HG03432 (cell line): Measurements from ENCODE around the gene NEUROD6.

Experiments
- ATAC-seq: cut with Tn5 transposase; IDR thresholded peaks from one replicate; pipeline ENCODE4 v1.9.1; 2021; ENCODE audit warnings: mild to moderate bottlenecking, moderate library complexity; ENCODE audit not compliant: unreplicated experiment

NEUROD6 gene

GRCh38 chr7:31335161-31335856 lies 5.2 kb downstream of the NEUROD6 start:
- no peak for ATAC-seq

GRCh38 chr7:31333291-31333690 lies 7.2 kb downstream of the NEUROD6 start:
- ATAC-seq, result no peak

- ATAC-seq, result no peak
Measured at GRCh38 chr7:31327071-31327470, 13.5 kb downstream of the NEUROD6 start.

GRCh38 chr7:31326416-31326815 lies 14.1 kb downstream of the NEUROD6 start:
- ATAC-seq, result no peak

- no peak for ATAC-seq
Measured at GRCh38 chr7:31323101-31323500, 17.4 kb downstream of the NEUROD6 start.

- ATAC-seq, result no peak
Measured at GRCh38 chr7:31320675-31321074, 19.9 kb downstream of the NEUROD6 start.

- no peak for ATAC-seq
Measured at GRCh38 chr7:31318313-31318712, 22.2 kb downstream of the NEUROD6 start.

GRCh38 chr7:31316876-31317275 lies 23.6 kb downstream of the NEUROD6 start:
- no peak for ATAC-seq

- ATAC-seq, result no peak
Measured at GRCh38 chr7:31315758-31316157, 24.8 kb downstream of the NEUROD6 start.

- no peak for ATAC-seq
Measured at GRCh38 chr7:31314781-31315180, 25.7 kb downstream of the NEUROD6 start.

- no peak for ATAC-seq
Measured at GRCh38 chr7:31312889-31313288, 27.6 kb downstream of the NEUROD6 start.

GRCh38 chr7:31311552-31311951 lies 29.0 kb downstream of the NEUROD6 start:
- no peak for ATAC-seq

- no peak for ATAC-seq
Measured at GRCh38 chr7:31310321-31310935, 30.1 kb downstream of the NEUROD6 start.

- no peak for ATAC-seq
Measured at GRCh38 chr7:31309407-31309806, 31.1 kb downstream of the NEUROD6 start.

- ATAC-seq, result no peak
Measured at GRCh38 chr7:31308652-31309051, 31.9 kb downstream of the NEUROD6 start.

- ATAC-seq, result no peak
Measured at GRCh38 chr7:31307972-31308371, 32.6 kb downstream of the NEUROD6 start.

- ATAC-seq, result no peak
Measured at GRCh38 chr7:31305260-31305659, 35.3 kb downstream of the NEUROD6 start.

GRCh38 chr7:31304446-31304845 lies 36.1 kb downstream of the NEUROD6 start:
- ATAC-seq, result no peak

- ATAC-seq, result no peak
Measured at GRCh38 chr7:31302356-31302755, 38.2 kb downstream of the NEUROD6 start.

- ATAC-seq, result no peak
Measured at GRCh38 chr7:31299336-31299735, 41.2 kb downstream of the NEUROD6 start.

- ATAC-seq, result no peak
Measured at GRCh38 chr7:31290601-31291000, 49.9 kb downstream of the NEUROD6 start.
